ENCODE results near the gene DNM2.

Gene DNM2

DNA sequence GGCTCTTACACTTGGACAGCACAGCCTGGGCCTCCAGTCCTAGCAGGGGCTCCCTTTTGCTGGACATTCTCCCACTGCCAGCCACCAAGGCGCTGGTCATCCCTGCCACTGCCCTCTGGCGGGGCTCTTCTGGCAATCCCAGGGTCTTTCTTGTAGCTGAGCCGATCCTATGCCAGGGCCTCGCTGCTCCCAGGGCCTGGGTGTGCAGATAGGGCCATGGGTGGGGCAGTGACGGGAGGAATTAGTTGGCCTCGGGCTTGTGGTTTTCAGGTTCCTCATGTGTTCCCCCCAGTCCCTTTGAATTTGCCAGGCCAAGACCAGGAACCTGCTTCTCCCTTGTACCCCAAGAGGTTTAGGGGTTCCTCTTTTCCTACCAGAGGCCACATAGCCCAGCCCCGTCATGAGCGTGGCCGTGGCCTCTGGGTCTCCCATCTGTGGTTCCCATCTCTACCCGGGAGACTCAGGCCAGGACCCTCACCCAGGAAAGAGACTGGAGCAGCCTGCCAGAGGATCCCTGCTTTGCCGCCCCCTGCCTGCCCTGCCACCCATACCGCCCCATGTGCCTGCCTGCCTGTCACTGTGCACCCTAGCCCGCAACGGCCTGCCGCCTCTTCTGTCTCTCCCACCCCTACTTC, 91.9 kb downstream of the DNM2 start:
- in situ Hi-C loops (cut with HindIII; ENCODE audit: low pct_ligation_motif_present, low sequenced_read_pairs) = no loop called here
- H3K4me3 ChIP-seq (ENCODE audit: low read depth, low read length) = no peak overlapping the region

GRCh38 chr19:10811391-10812111, 93.7 kb downstream of the DNM2 start:
- peaks cover 53% of the 10 kb centered on the region for H3K36me3 ChIP-seq (replicated peaks)
- H3K27ac ChIP-seq = no peak overlapping the region
- no peaks in the 10 kb centered on the region for H3K27me3 ChIP-seq (replicated peaks)
- no peak for DNase-seq
- H3K4me3 ChIP-seq (ENCODE audit: low read depth, low read length) = no peak overlapping the region
- TF ChIP-seq CTCF (IDR thresholded peaks at IDR 0.05; ENCODE audit: low read depth, low read length, missing control alignments) = no peak
- in situ Hi-C loops (cut with HindIII; ENCODE audit: low pct_ligation_motif_present, low sequenced_read_pairs) = no loop called here

More for the DNA sequence above, 91.9 kb downstream of the DNM2 start:
- H3K36me3 ChIP-seq (replicated peaks) = peaks cover 59% of the 10 kb centered on the region
- H3K27ac ChIP-seq = no peak overlapping the region
- no peak for DNase-seq
- H3K27me3 ChIP-seq (replicated peaks) = no peaks in the 10 kb centered on the region
- no peak for TF ChIP-seq CTCF (IDR thresholded peaks at IDR 0.05; ENCODE audit: low read depth, low read length, missing control alignments)

- H3K27ac ChIP-seq = peak overlapping the region; percentile 74
- in situ Hi-C loops (cut with HindIII; ENCODE audit: low pct_ligation_motif_present, low sequenced_read_pairs) = no loop called here
- H3K27me3 ChIP-seq (replicated peaks) = no peaks in the 10 kb centered on the region
- peaks cover 53% of the 10 kb centered on the region for H3K36me3 ChIP-seq (replicated peaks)
- TF ChIP-seq CTCF (IDR thresholded peaks at IDR 0.05; ENCODE audit: low read depth, low read length, missing control alignments) = no peak
- no peak for DNase-seq
- no peak overlapping the region for H3K4me3 ChIP-seq (ENCODE audit: low read depth, low read length)
Measured at GRCh38 chr19:10812196-10812595, 94.3 kb downstream of the DNM2 start.

GRCh38 chr19:10812902-10813404, 95.1 kb downstream of the DNM2 start:
- peak; percentile 93 for DNase-seq
- peak; percentile 27 for TF ChIP-seq CTCF (IDR thresholded peaks at IDR 0.05; ENCODE audit: low read depth, low read length, missing control alignments)
- Histone ChIP-seq H3K36me3 (replicated peaks) (peaks cover 53% of the 10 kb centered on the region), H3K4me3 (ENCODE audit: low read depth, low read length) (no peak overlapping the region), H3K27me3 (replicated peaks) (no peaks in the 10 kb centered on the region), H3K27ac (peak overlapping the region; percentile 74)
- in situ Hi-C loops (cut with HindIII; ENCODE audit: low pct_ligation_motif_present, low sequenced_read_pairs) = no loop called here

GRCh38 chr19:10815007-10815536, 97.2 kb downstream of the DNM2 start:
- DNase-seq = no peak
- no peak for TF ChIP-seq CTCF (IDR thresholded peaks at IDR 0.05; ENCODE audit: low read depth, low read length, missing control alignments)
- H3K27ac ChIP-seq = no peak overlapping the region
- no peaks in the 10 kb centered on the region for H3K27me3 ChIP-seq (replicated peaks)
- H3K36me3 ChIP-seq (replicated peaks) = peaks cover 41% of the 10 kb centered on the region
- in situ Hi-C loops (cut with HindIII; ENCODE audit: low pct_ligation_motif_present, low sequenced_read_pairs) = no loop called here
- H3K4me3 ChIP-seq (ENCODE audit: low read depth, low read length) = no peak overlapping the region

Measured in brain microvascular endothelial cell (primary cell).